ENCODE data around the gene CAPN5. TPM values are rescaled to one million over a fixed set of nuclear protein-coding genes. Genes with fewer than 3 reads are reported as not detected.
"Not testable (repeated sequence)": the region's sequence is repeated elsewhere in the genome, so short reads cannot be mapped to it uniquely, and the experiment has no call there.

The CAPN5 gene
- 36.0 TPM for total RNA-seq
- polyA plus RNA-seq (ENCODE audit: insufficient read depth, low read depth, low replicate concordance): 20.0 TPM
- long read RNA-seq, donor 1, full-length matches to known transcripts: 2 of 7 reads
- long read RNA-seq, donor 1, partial matches to known transcripts: 5 of 7 reads
- long read RNA-seq, donor 1, other reads (novel, unspliced or antisense): 0 of 7 reads
- long read RNA-seq, donor 2, full-length matches to known transcripts: 4 of 4 reads
- long read RNA-seq, donor 2, partial matches to known transcripts: 0 of 4 reads
- long read RNA-seq, donor 2, other reads (novel, unspliced or antisense): 0 of 4 reads
- long read RNA-seq, donor 3, full-length matches to known transcripts: 7 of 7 reads
- long read RNA-seq, donor 3, partial matches to known transcripts: 0 of 7 reads
- long read RNA-seq, donor 3, other reads (novel, unspliced or antisense): 0 of 7 reads
- long read RNA-seq, donor 4, full-length matches to known transcripts: 4 of 9 reads
- long read RNA-seq, donor 4, partial matches to known transcripts: 5 of 9 reads
- long read RNA-seq, donor 4, other reads (novel, unspliced or antisense): 0 of 9 reads
- long read RNA-seq, donor 5: 0 reads
- long read RNA-seq, donor 6: 0 reads
- long read RNA-seq, donor 7, full-length matches to known transcripts: 3 of 28 reads
- long read RNA-seq, donor 7, partial matches to known transcripts: 3 of 28 reads
- long read RNA-seq, donor 7, other reads (novel, unspliced or antisense): 22 of 28 reads
- long read RNA-seq, donor 8, full-length matches to known transcripts: 4 of 4 reads
- long read RNA-seq, donor 8, partial matches to known transcripts: 0 of 4 reads
- long read RNA-seq, donor 8, other reads (novel, unspliced or antisense): 0 of 4 reads
- long read RNA-seq, donor 9, full-length matches to known transcripts: 2 of 2 reads
- long read RNA-seq, donor 9, partial matches to known transcripts: 0 of 2 reads
- long read RNA-seq, donor 9, other reads (novel, unspliced or antisense): 0 of 2 reads
- long read RNA-seq, donor 10, full-length matches to known transcripts: 4 of 4 reads
- long read RNA-seq, donor 10, partial matches to known transcripts: 0 of 4 reads
- long read RNA-seq, donor 10, other reads (novel, unspliced or antisense): 0 of 4 reads

DNA sequence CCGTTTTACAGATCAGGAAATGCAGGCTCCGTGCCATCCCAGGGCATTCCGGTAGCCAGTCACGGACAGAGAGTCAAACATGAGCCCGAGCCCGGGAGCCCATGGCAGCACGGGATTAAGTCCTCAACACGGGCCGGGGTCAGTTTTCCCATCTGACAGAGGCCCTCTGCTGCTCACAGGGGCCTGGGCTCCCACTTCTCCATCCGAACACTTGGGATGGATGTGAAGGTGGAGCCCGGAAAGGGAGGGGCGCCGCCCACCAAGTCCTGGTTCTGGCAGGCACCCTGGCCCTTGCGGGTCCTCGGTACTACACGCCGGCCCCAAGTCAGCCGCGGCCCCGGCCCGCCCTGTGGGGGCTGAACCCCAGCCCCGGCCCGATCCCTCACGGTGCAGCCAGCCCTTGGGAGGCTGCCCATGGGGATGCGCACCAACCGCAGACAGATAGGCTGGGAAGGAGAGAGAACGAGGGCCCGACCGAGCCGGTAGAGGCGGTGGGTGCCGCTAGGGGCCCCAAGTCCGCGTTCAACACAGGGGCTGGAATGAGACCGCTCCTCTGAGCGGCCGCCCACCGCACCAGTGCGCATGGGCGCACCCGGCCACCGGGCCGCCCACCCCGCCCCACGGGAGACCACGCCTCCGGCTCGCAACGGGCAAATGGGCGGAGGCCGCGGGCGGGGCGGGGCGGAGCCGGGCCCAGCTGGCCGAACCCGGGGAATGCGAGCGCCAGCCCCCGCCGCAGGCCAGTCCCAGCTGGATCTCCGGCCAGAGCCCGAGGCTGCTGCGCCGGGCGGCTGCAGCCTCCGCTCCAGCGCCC lies at the start of gene CAPN5:
CAPN5 (plus strand) TSS at position 743 of the 814 bp plus-strand sequence. CDS start 17,916 bp downstream, outside the sequence.
- peak; percentile 96 to 98 (median 97) for DNase-seq
- Histone ChIP-seq H3K27me3 (ENCODE audit: control insufficient read depth, insufficient read depth, low read length) (no peaks in the 10 kb centered on the region), H3K9me3 (ENCODE audit: control insufficient read depth in 2 of 3, insufficient read depth in 1 of 3, low read length in 3 of 3) (no peaks in the 10 kb centered on the region), H3K4me3 (ENCODE audit: low read length in 3 of 3) (peak within 1 kb of the TSS; percentile 71 to 79 (median 71)), H3K27ac (ENCODE audit: low read depth in 2 of 2, low read length in 2 of 2) (peak within 1 kb of the TSS; percentile 88 to 91), H3K9ac (ENCODE audit: low read length in 3 of 3) (peak within 1 kb of the TSS in 2 of 3 donors; percentile 71 to 88), H3K4me1 (ENCODE audit: control insufficient read depth in 2 of 3, insufficient read depth in 2 of 3, low read depth in 1 of 3, low read length in 3 of 3) (peaks cover 0 to 23% (median 12%) of the 10 kb centered on the region in 3 donors), H3K36me3 (ENCODE audit: control insufficient read depth in 2 of 3, insufficient read depth in 3 of 3, low read length in 3 of 3) (no peaks in the 10 kb centered on the region)
- intact Hi-C loops (cut with DNase I): no loop called here
- no peak for FAIRE-seq
- TF ChIP-seq, protein P1, sequence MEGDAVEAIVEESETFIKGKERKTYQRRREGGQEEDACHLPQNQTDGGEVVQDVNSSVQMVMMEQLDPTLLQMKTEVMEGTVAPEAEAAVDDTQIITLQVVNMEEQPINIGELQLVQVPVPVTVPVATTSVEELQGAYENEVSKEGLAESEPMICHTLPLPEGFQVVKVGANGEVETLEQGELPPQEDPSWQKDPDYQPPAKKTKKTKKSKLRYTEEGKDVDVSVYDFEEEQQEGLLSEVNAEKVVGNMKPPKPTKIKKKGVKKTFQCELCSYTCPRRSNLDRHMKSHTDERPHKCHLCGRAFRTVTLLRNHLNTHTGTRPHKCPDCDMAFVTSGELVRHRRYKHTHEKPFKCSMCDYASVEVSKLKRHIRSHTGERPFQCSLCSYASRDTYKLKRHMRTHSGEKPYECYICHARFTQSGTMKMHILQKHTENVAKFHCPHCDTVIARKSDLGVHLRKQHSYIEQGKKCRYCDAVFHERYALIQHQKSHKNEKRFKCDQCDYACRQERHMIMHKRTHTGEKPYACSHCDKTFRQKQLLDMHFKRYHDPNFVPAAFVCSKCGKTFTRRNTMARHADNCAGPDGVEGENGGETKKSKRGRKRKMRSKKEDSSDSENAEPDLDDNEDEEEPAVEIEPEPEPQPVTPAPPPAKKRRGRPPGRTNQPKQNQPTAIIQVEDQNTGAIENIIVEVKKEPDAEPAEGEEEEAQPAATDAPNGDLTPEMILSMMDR (IDR thresholded peaks at IDR 0.05; ENCODE audit: borderline replicate concordance, extremely low read depth, insufficient read depth): peak; percentile 25

DNA sequence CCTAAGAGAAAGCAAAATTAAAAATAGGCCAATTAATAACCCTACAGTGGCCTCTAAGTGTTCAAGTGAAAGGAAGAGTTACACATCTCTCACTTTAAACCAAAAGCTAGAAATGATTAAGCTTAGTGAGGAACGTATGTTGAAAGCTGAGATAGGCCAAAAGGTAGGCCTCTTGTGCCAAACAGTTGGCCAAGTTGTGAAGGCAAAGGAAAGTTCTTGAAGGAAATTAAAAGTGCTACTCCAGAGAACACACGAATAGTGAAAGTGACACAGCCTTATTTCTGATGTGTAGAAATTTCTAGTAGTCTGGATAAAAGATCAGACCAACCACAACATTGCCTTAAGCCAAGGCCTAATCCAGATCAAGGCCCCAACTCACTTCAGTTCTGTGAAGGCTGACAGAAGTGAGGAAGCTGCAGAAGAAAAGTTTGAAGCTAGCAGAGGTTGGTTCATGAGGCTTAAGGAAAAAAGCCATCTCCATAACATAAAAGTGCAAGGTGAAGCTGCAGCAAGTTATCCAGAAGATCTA lies 48.3 kb upstream of the CAPN5 start:
- H3K4me3 ChIP-seq (ENCODE audit: low read length in 3 of 3); H3K4me1 ChIP-seq (ENCODE audit: control insufficient read depth in 2 of 3, insufficient read depth in 2 of 3, low read depth in 1 of 3, low read length in 3 of 3); H3K27me3 ChIP-seq (ENCODE audit: control insufficient read depth, insufficient read depth, low read length); H3K9me3 ChIP-seq (ENCODE audit: control insufficient read depth in 2 of 3, insufficient read depth in 1 of 3, low read length in 3 of 3); DNase-seq; H3K9ac ChIP-seq (ENCODE audit: low read length in 3 of 3); FAIRE-seq; H3K36me3 ChIP-seq (ENCODE audit: control insufficient read depth in 2 of 3, insufficient read depth in 3 of 3, low read length in 3 of 3); intact Hi-C loops (cut with DNase I); H3K27ac ChIP-seq (ENCODE audit: low read depth in 2 of 2, low read length in 2 of 2): not testable (repeated sequence)

DNA sequence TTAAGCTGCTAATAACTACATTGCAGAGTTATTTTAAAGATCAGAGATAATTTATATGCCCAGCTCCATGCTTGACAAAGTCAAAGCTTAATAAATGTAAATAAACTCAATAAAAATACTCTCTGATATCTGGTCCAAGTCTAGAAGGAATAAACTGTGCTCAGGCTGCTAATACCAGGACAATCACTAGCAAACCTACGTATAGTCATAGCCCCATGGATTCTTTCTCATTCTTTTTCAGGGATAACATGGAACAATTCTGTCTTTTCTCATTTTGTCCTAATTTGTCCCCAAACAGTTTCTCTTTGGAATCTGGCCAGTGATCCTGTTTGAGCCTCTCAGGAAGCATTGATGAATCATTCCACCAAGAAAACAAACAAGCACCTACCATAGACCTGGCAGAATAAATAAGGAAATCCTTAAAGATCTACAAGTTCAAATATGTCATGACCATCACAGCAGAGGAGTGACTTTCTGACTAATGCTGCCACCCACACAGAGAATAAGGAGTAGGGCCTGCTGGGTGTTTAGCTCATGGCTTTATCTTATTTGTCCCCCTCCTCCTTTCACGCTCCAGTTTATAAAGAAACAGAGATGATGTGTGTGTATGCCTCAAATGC lies 46.7 kb upstream of the CAPN5 start:
- Histone ChIP-seq H3K9ac (ENCODE audit: low read length in 3 of 3) (no peak overlapping the region), H3K36me3 (ENCODE audit: control insufficient read depth in 2 of 3, insufficient read depth in 3 of 3, low read length in 3 of 3) (no peaks in the 10 kb centered on the region), H3K4me1 (ENCODE audit: control insufficient read depth in 2 of 3, insufficient read depth in 2 of 3, low read depth in 1 of 3, low read length in 3 of 3) (no peaks in the 10 kb centered on the region), H3K4me3 (ENCODE audit: low read length in 3 of 3) (no peak overlapping the region), H3K27me3 (ENCODE audit: control insufficient read depth, insufficient read depth, low read length) (no peaks in the 10 kb centered on the region), H3K9me3 (ENCODE audit: control insufficient read depth in 2 of 3, insufficient read depth in 1 of 3, low read length in 3 of 3) (no peaks in the 10 kb centered on the region), H3K27ac (ENCODE audit: low read depth in 2 of 2, low read length in 2 of 2) (no peak overlapping the region)
- intact Hi-C loops (cut with DNase I): no loop called here
- TF ChIP-seq, protein P1 (IDR thresholded peaks at IDR 0.05; ENCODE audit: borderline replicate concordance, extremely low read depth, insufficient read depth): no peak
- FAIRE-seq (no peak), DNase-seq (no peak)

Data from kidney (tissue), 22 donors.